Fibroblast of skin of right quadriceps (primary cell): ENCODE results near the gene IL6ST.

Source experiments
- DNase-seq: peaks from one replicate; pipeline ENCODE4 v3.0.0-alpha.2; 2013

IL6ST gene

GRCh38 chr5:55894135-55894534 is 100.6 kb downstream of the IL6ST start:
- no peak for DNase-seq

- DNase-seq, result peak; percentile 28
These were observed 102.3 kb downstream of the IL6ST start for GRCh38 chr5:55892479-55892878.

GRCh38 chr5:55888205-55888604 is 106.6 kb downstream of the IL6ST start:
- DNase-seq, result no peak

GRCh38 chr5:55885359-55885758 is 109.4 kb downstream of the IL6ST start:
- no peak for DNase-seq
